Stimulated activated CD4-positive, alpha-beta T cell treated with anti-CD3 and anti-CD28 coated beads, Interleukin-15, amount 100 ng/mL, for 48 hours (primary cell): ENCODE results near the gene TARS3.
"Not testable (repeated sequence)": the region's sequence is repeated elsewhere in the genome, so short reads cannot be mapped to it uniquely, and the experiment has no call there.

Experiments
- DNase-seq, 2 donors: peaks; one replicate each; pipeline ENCODE4 v3.0.0-alpha.2; 2020; ENCODE audit warnings: low read depth in 2 of 2

The TARS3 gene

GRCh38 chr15:101654624-101655337 is 69.5 kb downstream of the TARS3 start:
- not testable (repeated sequence) for DNase-seq

- DNase-seq, result no peak
Observed at GRCh38 chr15:101654171-101654570, 70.1 kb downstream of the TARS3 start.

GRCh38 chr15:101652786-101653430 is 71.4 kb downstream of the TARS3 start:
- no peak for DNase-seq

GRCh38 chr15:101652098-101652785 is 72.0 kb downstream of the TARS3 start, which contains the start of gene TM2D3:
Gene TM2D3 (minus strand): TSS chr15:101652381. CDS start chr15:101652361, 20 bp downstream.
- peak; percentile 85 to 92 for DNase-seq

GRCh38 chr15:101651554-101652097 is 72.6 kb downstream of the TARS3 start:
- no peak for DNase-seq

- no peak for DNase-seq
Observed at GRCh38 chr15:101650145-101650544, 74.1 kb downstream of the TARS3 start.

GRCh38 chr15:101648356-101648755 is 75.9 kb downstream of the TARS3 start:
- no peak for DNase-seq

GRCh38 chr15:101647251-101647650 is 77.0 kb downstream of the TARS3 start:
- DNase-seq, result no peak

GRCh38 chr15:101646672-101647071 is 77.6 kb downstream of the TARS3 start:
- DNase-seq, result no peak

- no peak for DNase-seq
Observed at GRCh38 chr15:101642361-101642760, 81.9 kb downstream of the TARS3 start.

- DNase-seq, result no peak
Observed at GRCh38 chr15:101641894-101642293, 82.4 kb downstream of the TARS3 start.

- DNase-seq, result peak in 1 of 2 donors; percentile 58
Observed at GRCh38 chr15:101641129-101641764, 83.0 kb downstream of the TARS3 start.

GRCh38 chr15:101639667-101640066 is 84.6 kb downstream of the TARS3 start:
- no peak for DNase-seq

- no peak for DNase-seq
Observed at GRCh38 chr15:101637919-101638318, 86.4 kb downstream of the TARS3 start.

- DNase-seq, result no peak
Observed at GRCh38 chr15:101637516-101637915, 86.8 kb downstream of the TARS3 start.

GRCh38 chr15:101637038-101637437 is 87.2 kb downstream of the TARS3 start:
- no peak for DNase-seq

- no peak for DNase-seq
Observed at GRCh38 chr15:101635944-101636727, 88.1 kb downstream of the TARS3 start.

GRCh38 chr15:101633356-101633755 is 90.9 kb downstream of the TARS3 start:
- no peak for DNase-seq

GRCh38 chr15:101626729-101627128 is 97.5 kb downstream of the TARS3 start:
- not testable (repeated sequence) for DNase-seq

- DNase-seq, result no peak
Observed at GRCh38 chr15:101625980-101626379, 98.3 kb downstream of the TARS3 start.

- no peak for DNase-seq
Observed at GRCh38 chr15:101625184-101625583, 99.1 kb downstream of the TARS3 start.
